Stomach smooth muscle (tissue), 2 donors: ENCODE measurements around the gene ACAN.
A peak's percentile ranks its signal among the peaks of the same experiment; 100 is the strongest.

Source experiments
- H3K27ac ChIP-seq: one replicate; pipeline ENCODE4 v1.7.0; 2013; ENCODE audit warnings: mild to moderate bottlenecking, low read length, inconsistent platforms
- H3K27me3 ChIP-seq, 2 donors: one replicate each; pipeline ENCODE4 v1.7.0; 2013; ENCODE audit warnings: low read length in 2 of 2; ENCODE audit not compliant: insufficient read depth in 2 of 2, control insufficient read depth in 1 of 2
- H3K36me3 ChIP-seq, 2 donors: one replicate each; pipeline ENCODE4 v1.7.0; 2013; ENCODE audit warnings: low read length in 2 of 2; ENCODE audit not compliant: control insufficient read depth in 2 of 2, insufficient read depth in 2 of 2
- H3K4me1 ChIP-seq: one replicate; pipeline ENCODE4 v1.7.0; 2013; ENCODE audit warnings: low read length; ENCODE audit not compliant: control insufficient read depth, insufficient read depth
- H3K4me3 ChIP-seq, 2 donors: one replicate each; pipeline ENCODE4 v1.7.0; 2013; ENCODE audit warnings: low read length in 2 of 2
- H3K9ac ChIP-seq, 2 donors: one replicate each; pipeline ENCODE4 v1.7.0; 2013; ENCODE audit warnings: low read length in 2 of 2, mild to moderate bottlenecking in 1 of 2
- H3K9me3 ChIP-seq, 2 donors: one replicate each; pipeline ENCODE4 v1.7.0; 2013; ENCODE audit warnings: low read length in 2 of 2; ENCODE audit not compliant: control insufficient read depth in 2 of 2
- donor health status: healthy.
- donor health status: Pancreatic carcinoma.

The ACAN gene

GRCh38 chr15:88908697-88909621 is 105.7 kb downstream of the ACAN start:
- H3K4me1 ChIP-seq, result peaks cover 30% of the 10 kb centered on the region
- H3K9ac ChIP-seq, result no peak overlapping the region
- H3K27ac ChIP-seq, result no peak overlapping the region
- H3K4me3 ChIP-seq, result no peak overlapping the region
- no peaks in the 10 kb centered on the region for H3K27me3 ChIP-seq
- H3K36me3 ChIP-seq, result peaks cover 0 to 8% of the 10 kb centered on the region in 2 donors
- no peaks in the 10 kb centered on the region for H3K9me3 ChIP-seq

GRCh38 chr15:88909956-88910831 is 107.0 kb downstream of the ACAN start:
- no peak overlapping the region for H3K9ac ChIP-seq
- H3K9me3 ChIP-seq, result no peaks in the 10 kb centered on the region
- peaks cover 0 to 8% of the 10 kb centered on the region in 2 donors for H3K36me3 ChIP-seq
- no peak overlapping the region for H3K27ac ChIP-seq
- H3K27me3 ChIP-seq, result no peaks in the 10 kb centered on the region
- H3K4me3 ChIP-seq, result peak overlapping the region in 1 of 2 donors; percentile 8
- peaks cover 22% of the 10 kb centered on the region for H3K4me1 ChIP-seq

GRCh38 chr15:88911766-88912118 is 108.5 kb downstream of the ACAN start:
- Histone ChIP-seq H3K4me3 (peak overlapping the region in 1 of 2 donors; percentile 79), H3K27me3 (no peaks in the 10 kb centered on the region), H3K4me1 (peaks cover 20% of the 10 kb centered on the region), H3K27ac (no peak overlapping the region), H3K36me3 (peaks cover 0 to 3% of the 10 kb centered on the region in 2 donors), H3K9ac (no peak overlapping the region), H3K9me3 (no peaks in the 10 kb centered on the region)

- Histone ChIP-seq H3K9me3 (no peaks in the 10 kb centered on the region), H3K36me3 (peaks cover 0 to 3% of the 10 kb centered on the region in 2 donors), H3K27me3 (no peaks in the 10 kb centered on the region), H3K9ac (peak overlapping the region; percentile 36 to 60), H3K4me3 (peak overlapping the region; percentile 73 to 79), H3K27ac (peak overlapping the region; percentile 46), H3K4me1 (peaks cover 20% of the 10 kb centered on the region)
Observed at GRCh38 chr15:88912500-88912921, 109.3 kb downstream of the ACAN start.

GRCh38 chr15:88913017-88913849 is 110.0 kb downstream of the ACAN start, which contains the start of gene MFGE8:
TSS of gene MFGE8 (minus strand) at chr15:88913379. CDS start at chr15:88913319, 60 bp downstream.
- Histone ChIP-seq H3K27ac (peak within 1 kb of the TSS; percentile 46), H3K4me3 (peak within 1 kb of the TSS; percentile 73 to 79), H3K27me3 (no peaks in the 10 kb centered on the region), H3K9me3 (no peaks in the 10 kb centered on the region), H3K9ac (peak within 1 kb of the TSS; percentile 36 to 60), H3K36me3 (peaks cover 0 to 3% of the 10 kb centered on the region in 2 donors), H3K4me1 (peaks cover 16% of the 10 kb centered on the region)

- H3K36me3 ChIP-seq, result no peaks in the 10 kb centered on the region
- peaks cover 16% of the 10 kb centered on the region for H3K4me1 ChIP-seq
- no peak overlapping the region for H3K27ac ChIP-seq
- peak overlapping the region in 1 of 2 donors; percentile 60 for H3K9ac ChIP-seq
- H3K27me3 ChIP-seq, result no peaks in the 10 kb centered on the region
- H3K9me3 ChIP-seq, result no peaks in the 10 kb centered on the region
- peak overlapping the region; percentile 73 to 79 for H3K4me3 ChIP-seq
Observed at GRCh38 chr15:88913850-88914169, 110.6 kb downstream of the ACAN start.

GRCh38 chr15:88915354-88915753 is 112.1 kb downstream of the ACAN start:
- Histone ChIP-seq H3K27me3 (no peaks in the 10 kb centered on the region), H3K36me3 (no peaks in the 10 kb centered on the region), H3K4me3 (no peak overlapping the region), H3K9ac (no peak overlapping the region), H3K27ac (no peak overlapping the region), H3K9me3 (no peaks in the 10 kb centered on the region), H3K4me1 (peaks cover 12% of the 10 kb centered on the region)

GRCh38 chr15:88917760-88918159 is 114.5 kb downstream of the ACAN start:
- H3K4me3 ChIP-seq, result no peak overlapping the region
- H3K9me3 ChIP-seq, result no peaks in the 10 kb centered on the region
- H3K27me3 ChIP-seq, result no peaks in the 10 kb centered on the region
- H3K4me1 ChIP-seq, result peaks cover 4% of the 10 kb centered on the region
- no peak overlapping the region for H3K27ac ChIP-seq
- no peaks in the 10 kb centered on the region for H3K36me3 ChIP-seq
- no peak overlapping the region for H3K9ac ChIP-seq

GRCh38 chr15:88918738-88919137 is 115.5 kb downstream of the ACAN start:
- Histone ChIP-seq H3K9ac (no peak overlapping the region), H3K4me3 (no peak overlapping the region), H3K9me3 (no peaks in the 10 kb centered on the region), H3K27ac (no peak overlapping the region), H3K36me3 (no peaks in the 10 kb centered on the region), H3K4me1 (peaks cover under 1% of the 10 kb centered on the region), H3K27me3 (no peaks in the 10 kb centered on the region)
